A673 (cell line): ENCODE data around the gene ARID5B. TPM values are rescaled to one million over a fixed set of nuclear protein-coding genes. Genes with fewer than 3 reads are reported as not detected.

Source experiments
- BruUV-seq: library from RNA; stranded (reverse); fragments of 400-500 nt; replicated peaks from 2 replicates; lab custom pipeline; 2021; lab: Mats Ljungman, UMichigan
- CTCF ChIA-PET: fragments of 300-600 bp; sonication (Branson Sonifier 250); formaldehyde crosslinking; loops from one replicate; lab custom pipeline; 2022; ENCODE audit warnings: antibody characterized with exemption; lab: Charles Lee
- POLR2A ChIA-PET: fragments of 300-600 bp; sonication (Branson Sonifier 250); formaldehyde crosslinking; loops from one replicate; lab custom pipeline; 2022; ENCODE audit warnings: antibody characterized with exemption; ENCODE audit not compliant: low non-redundant PET; lab: Charles Lee
- DNase-seq: peaks from one replicate; pipeline ENCODE4 v3.0.0-alpha.2; 2015; ENCODE audit warnings: low spot score
- H3K27ac ChIP-seq: fragments of 200-600 bp; sonication (generic); 2 replicates; pipeline ENCODE4 v1.5.1; 2016; ENCODE audit warnings: mixed run types, low read depth, mild to moderate bottlenecking, mixed read lengths, antibody characterized with exemption, low read length; ENCODE audit not compliant: poor library complexity, severe bottlenecking
- H3K27me3 ChIP-seq: fragments of 200-600 bp; sonication (generic); replicated peaks from 2 replicates; pipeline ENCODE4 v1.6.1; 2017; ENCODE audit warnings: mixed run types, low read depth, mild to moderate bottlenecking, mixed read lengths, antibody characterized with exemption, low read length; ENCODE audit not compliant: insufficient read depth, poor library complexity
- H3K36me3 ChIP-seq: fragments of 200-600 bp; sonication (generic); 2 replicates; pipeline ENCODE4 v1.6.1; 2016; ENCODE audit warnings: mixed run types, mild to moderate bottlenecking, mixed read lengths, antibody characterized with exemption, low read length; ENCODE audit not compliant: insufficient read depth, poor library complexity, severe bottlenecking
- H3K4me1 ChIP-seq: fragments of 200-600 bp; sonication (generic); 2 replicates; pipeline ENCODE4 v1.6.1; 2017; ENCODE audit warnings: mixed run types, mild to moderate bottlenecking, mixed read lengths, antibody characterized with exemption, low read length; ENCODE audit not compliant: insufficient read depth, poor library complexity, severe bottlenecking
- H3K4me3 ChIP-seq: fragments of 200-600 bp; sonication (generic); 2 replicates; pipeline ENCODE4 v1.5.1; 2016; ENCODE audit warnings: low read depth, mixed run types, mild to moderate bottlenecking, mixed read lengths, low read length; ENCODE audit not compliant: poor library complexity, severe bottlenecking
- H3K9me3 ChIP-seq: fragments of 200-600 bp; sonication (generic); 2 replicates; pipeline ENCODE4 v1.6.1; 2016; ENCODE audit warnings: mixed run types, low read depth, mild to moderate bottlenecking, mixed read lengths, antibody characterized with exemption, low read length; ENCODE audit not compliant: poor library complexity, severe bottlenecking
- EZH2 ChIP-seq: fragments of 200-600 bp; sonication (generic); IDR thresholded peaks from 2 replicates; pipeline ENCODE4 v1.6.1; 2017; ENCODE audit warnings: borderline replicate concordance, low read depth, mild to moderate bottlenecking, mixed read lengths, antibody characterized with exemption, low read length; ENCODE audit not compliant: poor library complexity, severe bottlenecking
- intact Hi-C: fragments of 100-400 bp; cut with micrococcal nuclease; formaldehyde crosslinking; loops from one replicate; pipeline ENCODE4 v1.10.0; 2022; ENCODE audit not compliant: unreplicated experiment
- total RNA-seq: library from RNA; stranded (reverse); gene quantifications from 2 replicates; pipeline ENCODE4 v1.2.3, GENCODE V29; 2021
- TF ChIP-seq, protein P1 (sequence below): fragments of 300-800, 200-600 bp; sonication (generic); conservative IDR thresholded peaks from 2 replicates; pipeline ENCODE4 v1.5.1; 2017; ENCODE audit warnings: low read depth, mild to moderate bottlenecking, antibody characterized with exemption, low read length, moderate library complexity, mixed read lengths

ARID5B gene
- total RNA-seq, 1 experiment from 2014 or later: 29.0 TPM

DNA sequence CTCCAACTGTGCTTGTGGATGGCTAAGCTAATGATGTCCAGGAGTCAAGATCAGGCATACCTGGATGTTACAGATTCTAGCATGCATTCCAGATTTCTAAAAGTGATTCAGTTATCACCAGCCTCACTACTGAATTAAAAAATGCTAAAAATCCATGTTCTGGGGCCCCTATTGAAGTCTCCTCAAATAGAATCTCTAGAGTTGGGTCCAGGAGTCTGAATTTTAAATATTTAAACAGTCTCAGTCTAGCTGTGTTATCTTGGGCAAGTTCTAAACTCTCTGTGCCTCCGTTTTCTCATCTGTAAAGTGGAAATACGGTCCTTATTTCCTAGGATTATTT lies 5.0 kb downstream of the ARID5B start:
- POLR2A ChIA-PET: interaction anchor here (0.6 kb wide), 1 partner anchor 18 kb away, joined by 3 read pairs; no protein-coding TSS in a partner anchor
- H3K4me1 ChIP-seq: peaks cover 62% of the 10 kb centered on the region
- DNase-seq: no peak
- H3K27me3 ChIP-seq: no peaks in the 10 kb centered on the region
- no peak for TF ChIP-seq EZH2
- TF ChIP-seq, protein P1, sequence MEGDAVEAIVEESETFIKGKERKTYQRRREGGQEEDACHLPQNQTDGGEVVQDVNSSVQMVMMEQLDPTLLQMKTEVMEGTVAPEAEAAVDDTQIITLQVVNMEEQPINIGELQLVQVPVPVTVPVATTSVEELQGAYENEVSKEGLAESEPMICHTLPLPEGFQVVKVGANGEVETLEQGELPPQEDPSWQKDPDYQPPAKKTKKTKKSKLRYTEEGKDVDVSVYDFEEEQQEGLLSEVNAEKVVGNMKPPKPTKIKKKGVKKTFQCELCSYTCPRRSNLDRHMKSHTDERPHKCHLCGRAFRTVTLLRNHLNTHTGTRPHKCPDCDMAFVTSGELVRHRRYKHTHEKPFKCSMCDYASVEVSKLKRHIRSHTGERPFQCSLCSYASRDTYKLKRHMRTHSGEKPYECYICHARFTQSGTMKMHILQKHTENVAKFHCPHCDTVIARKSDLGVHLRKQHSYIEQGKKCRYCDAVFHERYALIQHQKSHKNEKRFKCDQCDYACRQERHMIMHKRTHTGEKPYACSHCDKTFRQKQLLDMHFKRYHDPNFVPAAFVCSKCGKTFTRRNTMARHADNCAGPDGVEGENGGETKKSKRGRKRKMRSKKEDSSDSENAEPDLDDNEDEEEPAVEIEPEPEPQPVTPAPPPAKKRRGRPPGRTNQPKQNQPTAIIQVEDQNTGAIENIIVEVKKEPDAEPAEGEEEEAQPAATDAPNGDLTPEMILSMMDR: no peak
- BruUV-seq: no TSS peak
- no peaks in the 10 kb centered on the region for H3K36me3 ChIP-seq
- no peaks in the 10 kb centered on the region for H3K9me3 ChIP-seq
- H3K27ac ChIP-seq: no peak overlapping the region
- intact Hi-C loops: loop anchor here (10.0 kb wide), 1 partner anchor 538 kb away; no protein-coding TSS in a partner anchor
- CTCF ChIA-PET: no interaction called here
- H3K4me3 ChIP-seq: no peak overlapping the region

- ChIA-PET POLR2A (no interaction called here), CTCF (no interaction called here)
- Histone ChIP-seq H3K9me3 (no peaks in the 10 kb centered on the region), H3K36me3 (no peaks in the 10 kb centered on the region), H3K4me1 (peaks cover 62% of the 10 kb centered on the region), H3K27ac (no peak overlapping the region), H3K4me3 (no peak overlapping the region), H3K27me3 (no peaks in the 10 kb centered on the region)
- intact Hi-C loops: loop anchor here (10.0 kb wide), 1 partner anchor 538 kb away; no protein-coding TSS in a partner anchor
- TF ChIP-seq, protein P1: no peak
- no peak for TF ChIP-seq EZH2
- no TSS peak for BruUV-seq
- no peak for DNase-seq
Measured at GRCh38 chr10:61907011-61907410, 5.5 kb downstream of the ARID5B start.

DNA sequence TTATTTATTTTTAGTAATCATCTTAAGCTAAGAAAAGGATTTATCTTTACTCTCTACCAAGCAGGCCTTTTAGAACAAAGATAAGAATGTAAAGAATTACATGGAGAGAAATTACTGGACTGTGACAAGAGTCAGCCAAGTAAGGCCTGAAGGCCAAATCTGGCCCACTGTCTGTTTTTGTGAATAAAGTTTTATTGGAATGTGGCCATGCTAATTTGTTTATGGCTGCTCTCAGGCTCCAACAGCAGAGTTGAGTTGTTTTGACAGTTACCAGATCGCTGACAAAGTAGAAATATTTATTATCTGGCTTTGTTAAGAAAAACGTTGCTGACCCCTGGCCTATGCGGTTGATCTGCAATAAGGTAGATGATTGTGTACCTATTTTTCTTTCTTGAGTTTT lies 6.1 kb downstream of the ARID5B start:
- Histone ChIP-seq H3K27me3 (no peaks in the 10 kb centered on the region), H3K4me1 (peaks cover 62% of the 10 kb centered on the region), H3K36me3 (no peaks in the 10 kb centered on the region), H3K9me3 (no peaks in the 10 kb centered on the region), H3K4me3 (no peak overlapping the region), H3K27ac (no peak overlapping the region)
- TF ChIP-seq, protein P1: no peak
- no peak for TF ChIP-seq EZH2
- intact Hi-C loops: loop anchor here (10.0 kb wide), 1 partner anchor 537 kb away; no protein-coding TSS in a partner anchor
- ChIA-PET POLR2A (interaction anchor here (0.7 kb wide), 1 partner anchor 8 kb away, joined by 4 read pairs; no protein-coding TSS in a partner anchor), CTCF (no interaction called here)
- DNase-seq: no peak
- BruUV-seq: no TSS peak
